Left lung (tissue), 10 donors: ENCODE data around the gene ARSB. TPM values are rescaled to one million over a fixed set of nuclear protein-coding genes. Genes with fewer than 3 reads are reported as not detected.
A peak's percentile ranks its signal among the peaks of the same experiment; 100 is the strongest.

Source experiments
- ATAC-seq: fragments of 200-7000 bp; cut with Tn5 transposase; one replicate; pipeline ENCODE4 v1.9.1; 2020; ENCODE audit warnings: moderate library complexity
- DNase-seq, 4 donors: peaks; one replicate each; pipeline ENCODE4 v3.0.0-alpha.2; 2013 to 2020
- H3K27ac ChIP-seq, 2 donors: fragments of 200-600 bp; sonication (generic) in 1 of 2; one replicate each; pipeline versions ENCODE4 v1.5.0 to v1.8.0; 2020 to 2021
- H3K27me3 ChIP-seq, 2 donors: fragments of 200-600 bp; sonication (generic) in 1 of 2; one replicate each; pipeline versions ENCODE4 v1.5.0 to v1.8.0; 2020 to 2021
- H3K36me3 ChIP-seq, 2 donors: fragments of 200-600 bp; sonication (generic) in 1 of 2; one replicate each; pipeline versions ENCODE4 v1.5.0 to v1.8.0; 2020 to 2021
- H3K4me1 ChIP-seq, 2 donors: fragments of 200-600 bp; one replicate each; pipeline ENCODE4 v1.8.0; 2021
- H3K4me3 ChIP-seq, 2 donors: fragments of 200-600 bp; sonication (generic) in 1 of 2; one replicate each; pipeline versions ENCODE4 v1.5.0 to v1.8.0; 2020 to 2021; ENCODE audit warnings: mild to moderate bottlenecking in 1 of 2
- H3K9me3 ChIP-seq, 2 donors: fragments of 200-600 bp; sonication (generic) in 1 of 2; one replicate each; pipeline versions ENCODE4 v1.5.0 to v1.8.0; 2020 to 2021
- intact Hi-C, 2 donors: fragments of 100-400 bp; cut with DNase I; formaldehyde crosslinking; loops; one replicate each; pipeline versions ENCODE4 v1.11.2 to v1.14.2; 2022
- polyA plus RNA-seq, 6 donors: library from polyadenylated mRNA; unstranded; fragments of 120-200 nt; gene quantifications; one replicate each; pipeline ENCODE4 v1.2.1, GENCODE V29; 2013; ENCODE audit not compliant: insufficient read length in 6 of 6
- total RNA-seq, 2 donors: library from RNA; stranded (reverse); fragmentation: NEBNext Ultra II Directional; extraction: Animal tissue kit (Norgen Biotek cat#: 25700); gene quantifications; one replicate each; pipeline ENCODE4 v1.2.1, GENCODE V29; 2021
- TF ChIP-seq, protein P1 (sequence below), 2 donors: fragments of 200-600 bp; sonication (generic) in 1 of 2; IDR thresholded peaks; one replicate each; pipeline versions ENCODE4 v1.5.0 to v1.8.0; 2021; ENCODE audit warnings: antibody characterized with exemption in 2 of 2
- donor health status: DM: no; HTN: yes; CAD: no.
- donor health status: DM: no; HTN: no; CAD: no.

ARSB gene
- total and polyA plus RNA-seq, 8 donors, result 13.2 to 26.0 (median 16.8) TPM

DNA sequence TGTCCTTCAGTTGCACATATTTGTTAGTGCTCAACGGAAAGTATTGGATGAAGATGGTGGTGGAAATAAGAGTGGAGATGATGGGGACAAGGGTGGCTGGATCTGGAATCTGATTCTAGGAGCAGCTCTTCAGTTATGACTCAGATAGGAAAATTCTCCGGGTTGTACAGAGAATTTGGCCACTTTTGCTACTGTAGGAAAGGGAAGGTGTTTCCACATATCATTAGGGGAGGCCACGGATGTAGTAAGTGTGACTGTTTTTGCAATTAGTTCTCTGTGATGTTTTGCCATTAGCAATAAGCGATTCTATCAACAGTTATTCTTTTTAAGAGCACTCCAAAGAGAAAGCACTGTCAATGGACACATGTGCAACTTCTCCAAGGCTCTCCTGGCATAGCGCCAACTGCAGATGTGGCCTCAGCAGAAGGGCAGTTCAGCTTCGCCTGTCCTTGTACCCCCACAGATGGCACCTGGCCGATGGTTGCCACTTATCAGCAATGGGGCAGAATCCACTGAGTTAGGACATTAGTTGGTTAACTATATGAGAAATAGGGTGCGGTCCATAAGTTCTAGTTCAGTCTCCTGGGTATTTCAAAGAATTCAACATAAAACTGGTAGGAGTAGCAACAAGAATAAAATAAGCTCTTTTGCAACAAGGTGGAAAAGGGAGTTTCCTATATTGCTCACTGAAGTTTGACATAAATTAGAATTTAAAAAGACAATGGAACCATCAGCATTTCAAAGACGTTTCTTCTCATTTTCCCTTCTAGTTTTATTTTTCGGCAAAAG is 96.3 kb downstream of the ARSB start:
- H3K36me3 ChIP-seq, result peaks cover 0 to 13% of the 10 kb centered on the region in 2 donors
- no peak overlapping the region for H3K27ac ChIP-seq

DNA sequence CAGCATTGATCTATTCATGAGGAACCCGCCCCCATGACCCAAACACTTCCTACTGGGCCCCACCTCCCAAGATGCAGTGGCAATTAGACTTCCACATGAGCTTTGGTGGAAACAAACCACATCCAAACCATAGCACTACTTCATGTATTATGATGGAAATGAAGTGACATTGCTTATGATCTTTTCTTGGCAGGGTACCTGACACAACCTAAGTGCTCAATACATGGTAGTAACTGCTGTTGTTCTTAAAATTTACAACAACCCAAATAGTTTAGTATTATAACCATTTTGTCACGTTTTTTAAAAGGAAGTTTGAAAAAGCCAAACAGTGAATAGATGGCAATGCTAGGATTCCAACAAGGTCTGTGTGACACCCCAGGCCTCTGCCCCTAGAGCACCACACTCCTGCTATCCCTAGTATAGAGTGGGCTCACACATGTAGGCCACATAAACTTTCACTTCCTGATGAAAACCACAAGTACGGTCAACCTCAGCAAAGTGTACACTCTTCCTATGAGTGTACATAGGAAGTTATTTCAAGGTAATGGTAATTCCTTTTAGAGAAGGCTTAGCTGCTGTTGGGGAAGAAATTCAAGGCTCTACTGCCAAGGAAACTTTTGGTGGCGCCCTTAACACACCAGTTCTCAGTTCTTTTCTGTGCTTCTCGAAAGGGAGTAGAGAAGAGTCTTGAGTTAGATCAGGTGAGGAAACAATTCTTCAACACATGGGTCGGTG is 97.6 kb downstream of the ARSB start:
- Histone ChIP-seq H3K27me3 (no peaks in the 10 kb centered on the region), H3K36me3 (peaks cover 0 to 13% of the 10 kb centered on the region in 2 donors), H3K9me3 (no peaks in the 10 kb centered on the region), H3K4me1 (peaks cover 0 to 8% of the 10 kb centered on the region in 2 donors), H3K27ac (no peak overlapping the region), H3K4me3 (no peak overlapping the region)
- DNase-seq (no peak), ATAC-seq (peak; percentile 29)
- intact Hi-C loops, result no loop called here
- TF ChIP-seq, protein P1, sequence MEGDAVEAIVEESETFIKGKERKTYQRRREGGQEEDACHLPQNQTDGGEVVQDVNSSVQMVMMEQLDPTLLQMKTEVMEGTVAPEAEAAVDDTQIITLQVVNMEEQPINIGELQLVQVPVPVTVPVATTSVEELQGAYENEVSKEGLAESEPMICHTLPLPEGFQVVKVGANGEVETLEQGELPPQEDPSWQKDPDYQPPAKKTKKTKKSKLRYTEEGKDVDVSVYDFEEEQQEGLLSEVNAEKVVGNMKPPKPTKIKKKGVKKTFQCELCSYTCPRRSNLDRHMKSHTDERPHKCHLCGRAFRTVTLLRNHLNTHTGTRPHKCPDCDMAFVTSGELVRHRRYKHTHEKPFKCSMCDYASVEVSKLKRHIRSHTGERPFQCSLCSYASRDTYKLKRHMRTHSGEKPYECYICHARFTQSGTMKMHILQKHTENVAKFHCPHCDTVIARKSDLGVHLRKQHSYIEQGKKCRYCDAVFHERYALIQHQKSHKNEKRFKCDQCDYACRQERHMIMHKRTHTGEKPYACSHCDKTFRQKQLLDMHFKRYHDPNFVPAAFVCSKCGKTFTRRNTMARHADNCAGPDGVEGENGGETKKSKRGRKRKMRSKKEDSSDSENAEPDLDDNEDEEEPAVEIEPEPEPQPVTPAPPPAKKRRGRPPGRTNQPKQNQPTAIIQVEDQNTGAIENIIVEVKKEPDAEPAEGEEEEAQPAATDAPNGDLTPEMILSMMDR (IDR thresholded peaks at IDR 0.05), result no peak

More for the DNA sequence above, 96.3 kb downstream of the ARSB start:
- ATAC-seq (no peak), DNase-seq (peak in 1 of 4 donors; percentile 51)
- intact Hi-C loops, result no loop called here
- Histone ChIP-seq H3K9me3 (no peaks in the 10 kb centered on the region), H3K4me3 (no peak overlapping the region), H3K4me1 (peaks cover 0 to 8% of the 10 kb centered on the region in 2 donors), H3K27me3 (no peaks in the 10 kb centered on the region)
- TF ChIP-seq, protein P1 (IDR thresholded peaks at IDR 0.05), result no peak

DNA sequence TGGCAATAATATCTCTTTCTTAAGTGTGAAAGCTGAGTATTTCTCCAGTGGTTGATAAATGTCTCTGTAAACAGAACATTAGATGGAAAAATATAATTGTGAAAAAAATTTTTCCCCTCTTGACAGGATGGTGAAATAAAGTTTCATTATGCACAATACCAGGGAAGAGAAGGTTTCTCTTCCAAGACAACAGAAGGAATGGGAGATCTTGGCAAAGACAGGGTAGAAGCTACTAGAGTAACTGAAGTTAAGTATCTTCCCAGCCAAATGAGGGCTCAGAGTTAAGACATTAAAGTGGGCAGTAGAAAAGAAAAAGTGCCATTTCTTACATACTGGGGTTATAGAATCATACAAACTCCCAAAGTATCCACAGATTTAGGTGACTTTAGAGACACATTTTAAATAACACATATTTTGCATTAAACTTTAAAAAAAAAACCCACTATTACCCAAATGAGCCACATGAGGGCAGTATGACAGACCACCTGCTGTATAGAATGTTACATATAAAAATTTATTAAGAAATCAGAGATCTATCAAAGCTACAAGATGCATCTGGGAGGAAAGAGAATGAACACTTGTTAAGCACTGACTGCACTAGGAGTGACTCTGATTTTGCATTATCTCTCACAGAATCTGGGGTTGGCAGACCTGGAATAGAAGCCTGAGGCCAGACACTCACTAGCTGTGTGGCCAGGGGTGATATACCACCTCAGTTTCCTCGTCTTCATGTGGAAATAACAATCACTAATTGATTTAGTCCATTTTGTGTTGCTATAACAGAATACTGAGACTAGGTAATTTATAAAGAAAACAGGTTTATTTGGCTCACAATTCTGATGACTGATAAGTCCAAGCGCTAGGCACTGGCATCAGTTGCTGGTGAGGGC is 98.5 kb downstream of the ARSB start:
- H3K27ac ChIP-seq, result no peak overlapping the region
- peaks cover 0 to 8% of the 10 kb centered on the region in 2 donors for H3K4me1 ChIP-seq
- TF ChIP-seq, protein P1 (IDR thresholded peaks at IDR 0.05), result peak; percentile 28 to 52
- H3K9me3 ChIP-seq, result no peaks in the 10 kb centered on the region
- H3K4me3 ChIP-seq, result no peak overlapping the region
- intact Hi-C loops, result no loop called here
- DNase-seq (no peak), ATAC-seq (peak; percentile 48)
- no peaks in the 10 kb centered on the region for H3K27me3 ChIP-seq
- H3K36me3 ChIP-seq, result peaks cover 0 to 13% of the 10 kb centered on the region in 2 donors

DNA sequence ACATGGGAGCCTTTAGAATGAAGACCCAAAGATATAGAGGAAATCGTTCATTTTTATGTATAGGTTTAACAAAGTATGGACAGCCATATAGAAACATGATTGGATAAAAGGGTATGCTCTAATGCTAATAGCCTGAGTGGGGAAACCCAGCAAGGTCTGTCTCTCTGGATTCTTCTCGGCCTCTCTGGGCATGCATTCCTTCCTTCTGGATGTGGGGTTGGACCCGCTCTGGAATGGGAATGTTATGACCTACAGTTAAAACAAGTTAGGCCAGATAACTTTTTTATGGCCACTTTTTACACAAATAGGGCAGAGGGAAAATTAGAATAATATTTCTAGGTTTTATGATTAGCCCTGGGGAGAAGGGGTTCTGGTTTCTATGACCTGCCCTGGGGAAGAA is 103.2 kb downstream of the ARSB start:
- no peaks in the 10 kb centered on the region for H3K27me3 ChIP-seq
- ATAC-seq (no peak), DNase-seq (no peak)
- no peak overlapping the region for H3K27ac ChIP-seq
- H3K36me3 ChIP-seq, result peaks cover 0 to 13% of the 10 kb centered on the region in 2 donors
- H3K4me1 ChIP-seq, result no peaks in the 10 kb centered on the region
- intact Hi-C loops, result no loop called here
- no peaks in the 10 kb centered on the region for H3K9me3 ChIP-seq
- H3K4me3 ChIP-seq, result no peak overlapping the region
- TF ChIP-seq, protein P1 (IDR thresholded peaks at IDR 0.05), result no peak
